ENCODE data around the gene ZFC3H1. TPM values are rescaled to one million over a fixed set of nuclear protein-coding genes. Genes with fewer than 3 reads are reported as not detected.

Gene ZFC3H1
- total RNA-seq, 1 experiment from 2014 or later: 24.4 TPM

DNA sequence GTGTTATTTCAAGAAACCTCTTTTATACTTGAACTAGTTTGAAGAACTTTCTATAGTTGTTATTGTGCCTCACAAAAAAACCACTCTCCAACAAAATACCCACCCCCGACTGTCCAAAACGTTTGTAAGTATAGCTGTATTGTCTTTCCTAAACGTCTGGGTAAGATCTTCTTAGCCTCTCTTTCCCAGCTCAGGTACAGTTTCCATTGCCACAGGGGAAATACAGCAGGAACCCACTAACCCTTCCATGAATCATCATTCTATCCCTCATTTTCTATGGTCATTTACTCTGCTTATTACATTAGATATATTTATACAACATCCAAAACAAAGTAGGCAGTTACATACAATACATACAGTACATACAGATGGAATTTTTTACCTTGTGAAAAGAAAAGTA is 70.8 kb downstream of the ZFC3H1 start:
- H3K27ac Mint-ChIP-seq: no peak overlapping the region
- H4K20me1 ChIP-seq (ENCODE audit: control insufficient read depth, insufficient read depth, insufficient read length): no peaks in the 10 kb centered on the region
- no peak overlapping the region for H2BK120ac ChIP-seq (ENCODE audit: low read depth, low read length, poor library complexity, severe bottlenecking)
- no peak overlapping the region for H2AK5ac ChIP-seq (ENCODE audit: insufficient read length, low read length)
- no peak overlapping the region for H2BK12ac ChIP-seq (ENCODE audit: insufficient read length, low read depth, low read length)
- H2BK20ac ChIP-seq (ENCODE audit: low read depth, low read length, poor library complexity, severe bottlenecking): no peak overlapping the region
- H2BK5ac ChIP-seq (ENCODE audit: insufficient read length, low read length): no peak overlapping the region
- no peak overlapping the region for H2AFZ ChIP-seq (ENCODE audit: low read length)
- H2BK15ac ChIP-seq (ENCODE audit: low read depth, low read length): no peak overlapping the region
- peaks cover 8 to 9% of the 10 kb centered on the region in 2 experiments for H3K4me1 Mint-ChIP-seq
- H3K27me3 Mint-ChIP-seq (ENCODE audit: low read depth): no peaks in the 10 kb centered on the region
- no peak overlapping the region for H3K18ac ChIP-seq (ENCODE audit: insufficient read length, low read depth, low read length)
- no peak overlapping the region for H3K56ac ChIP-seq (ENCODE audit: insufficient read length, low read depth, low read length)
- H3K79me2 ChIP-seq (ENCODE audit: insufficient read depth, low read length): no peaks in the 10 kb centered on the region
- WGBS (ENCODE audit: extremely low coverage, insufficient read length, low lambda C conversion rate): no CpG with 5 or more reads among the region's 3 CpGs
- H3K79me1 ChIP-seq (ENCODE audit: insufficient read depth, low read depth, low read length, poor library complexity, severe bottlenecking): no peaks in the 10 kb centered on the region
- H4K91ac ChIP-seq (ENCODE audit: insufficient read length, low read depth, low read length): no peak overlapping the region
- H3K9me3 ChIP-seq (ENCODE audit: control insufficient read depth, low read depth, low read length): no peaks in the 10 kb centered on the region
- no peaks in the 10 kb centered on the region for H3K27me3 ChIP-seq (ENCODE audit: insufficient read depth, low read length)
- H3K23me2 ChIP-seq (ENCODE audit: insufficient read length, low read depth, low read length, poor library complexity, severe bottlenecking): no peaks in the 10 kb centered on the region
- no peak overlapping the region for H4K8ac ChIP-seq (replicated peaks; ENCODE audit: insufficient read length, low read depth, low read length)
- H3K4me2 ChIP-seq (ENCODE audit: insufficient read depth, insufficient read length, low read length): no peak overlapping the region
- no peak overlapping the region for H3K4me3 Mint-ChIP-seq
- H3T11ph ChIP-seq (ENCODE audit: low read length): no peak overlapping the region
- TF ChIP-seq, protein P1, sequence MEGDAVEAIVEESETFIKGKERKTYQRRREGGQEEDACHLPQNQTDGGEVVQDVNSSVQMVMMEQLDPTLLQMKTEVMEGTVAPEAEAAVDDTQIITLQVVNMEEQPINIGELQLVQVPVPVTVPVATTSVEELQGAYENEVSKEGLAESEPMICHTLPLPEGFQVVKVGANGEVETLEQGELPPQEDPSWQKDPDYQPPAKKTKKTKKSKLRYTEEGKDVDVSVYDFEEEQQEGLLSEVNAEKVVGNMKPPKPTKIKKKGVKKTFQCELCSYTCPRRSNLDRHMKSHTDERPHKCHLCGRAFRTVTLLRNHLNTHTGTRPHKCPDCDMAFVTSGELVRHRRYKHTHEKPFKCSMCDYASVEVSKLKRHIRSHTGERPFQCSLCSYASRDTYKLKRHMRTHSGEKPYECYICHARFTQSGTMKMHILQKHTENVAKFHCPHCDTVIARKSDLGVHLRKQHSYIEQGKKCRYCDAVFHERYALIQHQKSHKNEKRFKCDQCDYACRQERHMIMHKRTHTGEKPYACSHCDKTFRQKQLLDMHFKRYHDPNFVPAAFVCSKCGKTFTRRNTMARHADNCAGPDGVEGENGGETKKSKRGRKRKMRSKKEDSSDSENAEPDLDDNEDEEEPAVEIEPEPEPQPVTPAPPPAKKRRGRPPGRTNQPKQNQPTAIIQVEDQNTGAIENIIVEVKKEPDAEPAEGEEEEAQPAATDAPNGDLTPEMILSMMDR (conservative IDR thresholded peaks at IDR 0.05): no peak
- H4K5ac ChIP-seq (ENCODE audit: insufficient read length, low read depth, low read length): no peak overlapping the region
- H3K9me3 Mint-ChIP-seq: no peaks in the 10 kb centered on the region
- no peak overlapping the region for H3K27ac ChIP-seq (ENCODE audit: insufficient read length, low read depth, low read length)
- H3K4me1 ChIP-seq (ENCODE audit: insufficient read depth, low read length): no peaks in the 10 kb centered on the region; the same call in 1 of the 2 replicates
- DNase-seq: no peak
- no peak overlapping the region for H3K14ac ChIP-seq (ENCODE audit: insufficient read depth, low read length)
- H3K36me3 Mint-ChIP-seq (ENCODE audit: insufficient read depth in 1 of 3, low read depth in 3 of 3): no peaks in the 10 kb centered on the region
- H3K23ac ChIP-seq (ENCODE audit: insufficient read length, low read depth, low read length): no peak overlapping the region
- H3K4ac ChIP-seq (ENCODE audit: low read depth, low read length): no peak overlapping the region
- no peak overlapping the region for H3K9ac ChIP-seq (ENCODE audit: extremely low read depth, insufficient read length, low read length)
